Measurements from ENCODE around the gene RAB35. TPM values are rescaled to one million over a fixed set of nuclear protein-coding genes. Genes with fewer than 3 reads are reported as not detected.

The RAB35 gene
- total and polyA plus RNA-seq, 2 experiments from 2014 or later: 9.9 to 16.9 TPM

- TF ChIP-seq, protein P1, sequence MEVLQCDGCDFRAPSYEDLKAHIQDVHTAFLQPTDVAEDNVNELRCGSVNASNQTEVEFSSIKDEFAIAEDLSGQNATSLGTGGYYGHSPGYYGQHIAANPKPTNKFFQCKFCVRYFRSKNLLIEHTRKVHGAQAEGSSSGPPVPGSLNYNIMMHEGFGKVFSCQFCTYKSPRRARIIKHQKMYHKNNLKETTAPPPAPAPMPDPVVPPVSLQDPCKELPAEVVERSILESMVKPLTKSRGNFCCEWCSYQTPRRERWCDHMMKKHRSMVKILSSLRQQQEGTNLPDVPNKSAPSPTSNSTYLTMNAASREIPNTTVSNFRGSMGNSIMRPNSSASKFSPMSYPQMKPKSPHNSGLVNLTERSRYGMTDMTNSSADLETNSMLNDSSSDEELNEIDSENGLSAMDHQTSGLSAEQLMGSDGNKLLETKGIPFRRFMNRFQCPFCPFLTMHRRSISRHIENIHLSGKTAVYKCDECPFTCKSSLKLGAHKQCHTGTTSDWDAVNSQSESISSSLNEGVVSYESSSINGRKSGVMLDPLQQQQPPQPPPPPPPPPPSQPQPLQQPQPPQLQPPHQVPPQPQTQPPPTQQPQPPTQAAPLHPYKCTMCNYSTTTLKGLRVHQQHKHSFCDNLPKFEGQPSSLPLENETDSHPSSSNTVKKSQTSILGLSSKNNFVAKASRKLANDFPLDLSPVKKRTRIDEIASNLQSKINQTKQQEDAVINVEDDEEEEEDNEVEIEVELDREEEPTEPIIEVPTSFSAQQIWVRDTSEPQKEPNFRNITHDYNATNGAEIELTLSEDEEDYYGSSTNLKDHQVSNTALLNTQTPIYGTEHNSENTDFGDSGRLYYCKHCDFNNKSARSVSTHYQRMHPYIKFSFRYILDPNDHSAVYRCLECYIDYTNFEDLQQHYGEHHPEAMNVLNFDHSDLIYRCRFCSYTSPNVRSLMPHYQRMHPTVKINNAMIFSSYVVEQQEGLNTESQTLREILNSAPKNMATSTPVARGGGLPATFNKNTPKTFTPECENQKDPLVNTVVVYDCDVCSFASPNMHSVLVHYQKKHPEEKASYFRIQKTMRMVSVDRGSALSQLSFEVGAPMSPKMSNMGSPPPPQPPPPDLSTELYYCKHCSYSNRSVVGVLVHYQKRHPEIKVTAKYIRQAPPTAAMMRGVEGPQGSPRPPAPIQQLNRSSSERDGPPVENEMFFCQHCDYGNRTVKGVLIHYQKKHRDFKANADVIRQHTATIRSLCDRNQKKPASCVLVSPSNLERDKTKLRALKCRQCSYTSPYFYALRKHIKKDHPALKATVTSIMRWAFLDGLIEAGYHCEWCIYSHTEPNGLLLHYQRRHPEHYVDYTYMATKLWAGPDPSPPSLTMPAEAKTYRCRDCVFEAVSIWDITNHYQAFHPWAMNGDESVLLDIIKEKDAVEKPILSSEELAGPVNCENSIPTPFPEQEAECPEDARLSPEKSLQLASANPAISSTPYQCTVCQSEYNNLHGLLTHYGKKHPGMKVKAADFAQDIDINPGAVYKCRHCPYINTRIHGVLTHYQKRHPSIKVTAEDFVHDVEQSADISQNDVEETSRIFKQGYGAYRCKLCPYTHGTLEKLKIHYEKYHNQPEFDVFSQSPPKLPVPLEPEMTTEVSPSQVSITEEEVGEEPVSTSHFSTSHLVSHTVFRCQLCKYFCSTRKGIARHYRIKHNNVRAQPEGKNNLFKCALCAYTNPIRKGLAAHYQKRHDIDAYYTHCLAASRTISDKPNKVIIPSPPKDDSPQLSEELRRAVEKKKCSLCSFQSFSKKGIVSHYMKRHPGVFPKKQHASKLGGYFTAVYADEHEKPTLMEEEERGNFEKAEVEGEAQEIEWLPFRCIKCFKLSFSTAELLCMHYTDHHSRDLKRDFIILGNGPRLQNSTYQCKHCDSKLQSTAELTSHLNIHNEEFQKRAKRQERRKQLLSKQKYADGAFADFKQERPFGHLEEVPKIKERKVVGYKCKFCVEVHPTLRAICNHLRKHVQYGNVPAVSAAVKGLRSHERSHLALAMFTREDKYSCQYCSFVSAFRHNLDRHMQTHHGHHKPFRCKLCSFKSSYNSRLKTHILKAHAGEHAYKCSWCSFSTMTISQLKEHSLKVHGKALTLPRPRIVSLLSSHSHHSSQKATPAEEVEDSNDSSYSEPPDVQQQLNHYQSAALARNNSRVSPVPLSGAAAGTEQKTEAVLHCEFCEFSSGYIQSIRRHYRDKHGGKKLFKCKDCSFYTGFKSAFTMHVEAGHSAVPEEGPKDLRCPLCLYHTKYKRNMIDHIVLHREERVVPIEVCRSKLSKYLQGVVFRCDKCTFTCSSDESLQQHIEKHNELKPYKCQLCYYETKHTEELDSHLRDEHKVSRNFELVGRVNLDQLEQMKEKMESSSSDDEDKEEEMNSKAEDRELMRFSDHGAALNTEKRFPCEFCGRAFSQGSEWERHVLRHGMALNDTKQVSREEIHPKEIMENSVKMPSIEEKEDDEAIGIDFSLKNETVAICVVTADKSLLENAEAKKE (CRISPR knock-in tag; IDR thresholded peaks at IDR 0.05): no peak
- TF ChIP-seq, protein P2, sequence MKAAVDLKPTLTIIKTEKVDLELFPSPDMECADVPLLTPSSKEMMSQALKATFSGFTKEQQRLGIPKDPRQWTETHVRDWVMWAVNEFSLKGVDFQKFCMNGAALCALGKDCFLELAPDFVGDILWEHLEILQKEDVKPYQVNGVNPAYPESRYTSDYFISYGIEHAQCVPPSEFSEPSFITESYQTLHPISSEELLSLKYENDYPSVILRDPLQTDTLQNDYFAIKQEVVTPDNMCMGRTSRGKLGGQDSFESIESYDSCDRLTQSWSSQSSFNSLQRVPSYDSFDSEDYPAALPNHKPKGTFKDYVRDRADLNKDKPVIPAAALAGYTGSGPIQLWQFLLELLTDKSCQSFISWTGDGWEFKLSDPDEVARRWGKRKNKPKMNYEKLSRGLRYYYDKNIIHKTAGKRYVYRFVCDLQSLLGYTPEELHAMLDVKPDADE (IDR thresholded peaks at IDR 0.05): no peak
Observed at GRCh38 chr12:120051535-120051934, 65.0 kb downstream of the RAB35 start (continued).

- Histone ChIP-seq H3K4me2 (no peak overlapping the region), H2AFZ (no peak overlapping the region), H4K20me1 (replicated peaks; ENCODE audit: insufficient read depth) (no peaks in the 10 kb centered on the region; the same call in 1 of the 2 replicates), H3K9me2 (ENCODE audit: insufficient read depth) (no peaks in the 10 kb centered on the region), H3K36me3 (ENCODE audit: insufficient read depth) (no peaks in the 10 kb centered on the region), H3K27ac (ENCODE audit: low read depth) (no peak overlapping the region), H3K79me2 (replicated peaks; ENCODE audit: insufficient read depth) (no peaks in the 10 kb centered on the region), H3K27me3 (ENCODE audit: insufficient read depth) (no peaks in the 10 kb centered on the region), H3K4me3 (no peak overlapping the region), H3K4me1 (ENCODE audit: insufficient read depth) (no peaks in the 10 kb centered on the region), H3F3A (replicated peaks; ENCODE audit: low read depth) (0 out of 2 replicates have a peak, but pooled peaks cover 6% of the 10 kb centered on the region)
- ATAC-seq (no peak), DNase-seq (ENCODE audit: low spot score) (no peak)
- H3K27ac Mint-ChIP-seq: no peak overlapping the region
- H3K9me3 Mint-ChIP-seq: peaks cover 7% of the 10 kb centered on the region; the same call in 1 of the 3 replicates
- peaks cover 8% of the 10 kb centered on the region; the same call in 2 of the 3 replicates for H3K36me3 Mint-ChIP-seq (ENCODE audit: low read depth)
- H3K4me1 Mint-ChIP-seq: no peaks in the 10 kb centered on the region
- no peaks in the 10 kb centered on the region for H3K27me3 Mint-ChIP-seq (ENCODE audit: insufficient read depth, low read depth, poor library complexity)
- H3K4me3 Mint-ChIP-seq: no peak overlapping the region
- TF ChIP-seq EZH2phosphoT487 (IDR thresholded peaks at IDR 0.05; ENCODE audit: unreplicated experiment): no peak
- no peak for TF ChIP-seq ZNF114 (CRISPR knock-in tag; IDR thresholded peaks at IDR 0.05)
- TF ChIP-seq, protein P2 (IDR thresholded peaks at IDR 0.05): no peak
- no peak for TF ChIP-seq NANOG (IDR thresholded peaks at IDR 0.05; ENCODE audit: borderline replicate concordance)
- TF ChIP-seq POLR2AphosphoS5 (IDR thresholded peaks at IDR 0.05; ENCODE audit: low read depth): no peak
- TF ChIP-seq EZH2 (IDR thresholded peaks at IDR 0.05; ENCODE audit: low read depth, unreplicated experiment): no peak
- TF ChIP-seq, protein P1 (CRISPR knock-in tag; IDR thresholded peaks at IDR 0.05): no peak
Observed at GRCh38 chr12:120049426-120049825, 67.1 kb downstream of the RAB35 start.

Data from GM23338 (cell line).